Hepatocyte (in vitro differentiated cells): ENCODE results near the gene DGCR2.

Experiments
- EZH2 ChIP-seq: fragments of 200-600 bp; sonication (generic); IDR thresholded peaks from 2 replicates; pipeline ENCODE4 v1.6.1; 2016; ENCODE audit warnings: antibody characterized with exemption, mild to moderate bottlenecking, borderline replicate concordance
- TF ChIP-seq, protein P1 (sequence below): fragments of 200-600 bp; sonication (generic); IDR thresholded peaks from 2 replicates; pipeline ENCODE4 v1.5.1; 2016; ENCODE audit warnings: antibody characterized with exemption, mild to moderate bottlenecking; ENCODE audit not compliant: poor library complexity

GRCh38 chr22:19110064-19110458, 12.2 kb downstream of the DGCR2 start:
- TF ChIP-seq, protein P1, sequence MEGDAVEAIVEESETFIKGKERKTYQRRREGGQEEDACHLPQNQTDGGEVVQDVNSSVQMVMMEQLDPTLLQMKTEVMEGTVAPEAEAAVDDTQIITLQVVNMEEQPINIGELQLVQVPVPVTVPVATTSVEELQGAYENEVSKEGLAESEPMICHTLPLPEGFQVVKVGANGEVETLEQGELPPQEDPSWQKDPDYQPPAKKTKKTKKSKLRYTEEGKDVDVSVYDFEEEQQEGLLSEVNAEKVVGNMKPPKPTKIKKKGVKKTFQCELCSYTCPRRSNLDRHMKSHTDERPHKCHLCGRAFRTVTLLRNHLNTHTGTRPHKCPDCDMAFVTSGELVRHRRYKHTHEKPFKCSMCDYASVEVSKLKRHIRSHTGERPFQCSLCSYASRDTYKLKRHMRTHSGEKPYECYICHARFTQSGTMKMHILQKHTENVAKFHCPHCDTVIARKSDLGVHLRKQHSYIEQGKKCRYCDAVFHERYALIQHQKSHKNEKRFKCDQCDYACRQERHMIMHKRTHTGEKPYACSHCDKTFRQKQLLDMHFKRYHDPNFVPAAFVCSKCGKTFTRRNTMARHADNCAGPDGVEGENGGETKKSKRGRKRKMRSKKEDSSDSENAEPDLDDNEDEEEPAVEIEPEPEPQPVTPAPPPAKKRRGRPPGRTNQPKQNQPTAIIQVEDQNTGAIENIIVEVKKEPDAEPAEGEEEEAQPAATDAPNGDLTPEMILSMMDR, result no peak
- no peak for TF ChIP-seq EZH2
